Coronary artery (tissue), 2 donors: ENCODE results near the gene TULP1.

Experiments used
- DNase-seq: peaks from one replicate; pipeline ENCODE4 v3.0.0-alpha.2; 2017; ENCODE audit warnings: low spot score
- H3K27ac ChIP-seq, 2 donors: fragments of 200-600 bp; sonication (generic); one replicate each; pipeline ENCODE4 v1.5.1; 2016 to 2019
- H3K4me3 ChIP-seq: fragments of 200-600 bp; sonication (generic); 2 replicates; pipeline ENCODE4 v1.5.1; 2016; ENCODE audit warnings: mild to moderate bottlenecking, moderate library complexity
- CTCF ChIP-seq: fragments of 200-600 bp; sonication (generic); IDR thresholded peaks from one replicate; pipeline ENCODE4 v1.5.1; 2019; ENCODE audit warnings: antibody characterized with exemption

Gene TULP1

GRCh38 chr6:35492258-35492973 lies 20.3 kb downstream of the TULP1 start:
- no peak for DNase-seq

GRCh38 chr6:35491558-35492257 lies 21.0 kb downstream of the TULP1 start:
- no peak for TF ChIP-seq CTCF
- DNase-seq: no peak
- peak overlapping the region; percentile 66 for H3K4me3 ChIP-seq
- H3K27ac ChIP-seq: peak overlapping the region; percentile 98 to 99

More at GRCh38 chr6:35492258-35492973, 20.3 kb downstream of the TULP1 start:
- TF ChIP-seq CTCF: no peak
- Histone ChIP-seq H3K27ac (peak overlapping the region; percentile 98 to 99), H3K4me3 (peak overlapping the region; percentile 96)

DNA sequence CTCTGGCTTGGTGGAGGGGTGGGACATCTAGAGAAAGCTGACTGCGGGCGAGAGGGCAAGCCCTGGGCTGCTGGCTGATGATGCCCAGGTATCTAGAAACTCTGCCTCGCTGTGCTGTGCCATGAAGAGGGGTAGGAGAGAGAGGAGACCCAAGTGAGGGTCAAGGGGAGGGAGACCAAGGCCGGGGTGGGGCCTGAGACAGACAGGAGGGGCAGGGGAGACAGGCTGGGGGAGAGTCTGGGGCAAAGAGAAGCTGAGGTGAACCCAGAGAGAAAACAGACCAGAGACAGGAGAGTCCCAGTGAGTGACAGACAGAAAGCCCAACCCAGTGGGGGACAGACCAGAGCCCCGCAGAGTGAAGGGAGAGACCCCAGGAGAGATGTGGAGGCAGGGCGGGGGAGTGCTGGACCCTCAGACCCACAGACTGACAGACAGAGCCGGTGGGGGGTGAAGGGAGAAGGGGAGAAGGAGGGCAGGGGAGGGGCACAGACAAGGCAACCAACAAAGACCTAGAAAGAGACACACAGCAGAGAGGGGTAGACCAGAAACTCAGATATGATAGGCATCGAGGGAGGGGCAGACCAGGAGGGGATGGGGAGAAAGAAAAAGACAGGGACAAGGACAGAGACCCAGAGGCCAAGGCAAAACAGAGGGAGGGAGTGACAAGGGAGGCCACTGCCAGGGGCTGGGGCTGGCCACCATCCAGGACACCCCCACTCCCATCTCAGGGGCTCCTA lies 21.7 kb downstream of the TULP1 start:
- TF ChIP-seq CTCF: no peak
- Histone ChIP-seq H3K27ac (peak overlapping the region; percentile 98 to 99), H3K4me3 (peak overlapping the region; percentile 66)
- DNase-seq: no peak

- TF ChIP-seq CTCF: no peak
- H3K4me3 ChIP-seq: peak overlapping the region; percentile 66
- peak; percentile 96 for DNase-seq
- H3K27ac ChIP-seq: peak overlapping the region; percentile 98 to 99
Observed at GRCh38 chr6:35489995-35490791, 22.5 kb downstream of the TULP1 start.

DNA sequence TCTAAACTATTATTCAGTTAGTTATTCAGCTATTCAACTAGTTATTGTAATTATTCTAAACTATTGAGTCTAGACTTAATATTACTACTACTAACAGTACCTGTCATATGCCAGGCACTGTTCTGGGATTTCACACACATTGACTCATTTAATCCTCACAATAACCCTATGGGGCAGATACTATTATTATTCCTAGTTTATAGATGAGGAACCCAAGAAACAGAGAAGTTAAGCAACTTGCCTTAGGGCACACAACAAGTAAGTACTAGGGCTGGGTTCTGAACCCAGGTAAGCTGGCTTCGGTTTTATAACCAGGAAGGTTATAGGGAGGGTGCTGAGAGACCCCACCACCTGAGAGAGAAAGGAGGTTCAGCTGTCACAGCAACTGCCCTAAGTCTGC lies 23.6 kb downstream of the TULP1 start:
- no peak for TF ChIP-seq CTCF
- DNase-seq: no peak
- peak overlapping the region; percentile 98 to 99 for H3K27ac ChIP-seq
- H3K4me3 ChIP-seq: no peak overlapping the region

DNA sequence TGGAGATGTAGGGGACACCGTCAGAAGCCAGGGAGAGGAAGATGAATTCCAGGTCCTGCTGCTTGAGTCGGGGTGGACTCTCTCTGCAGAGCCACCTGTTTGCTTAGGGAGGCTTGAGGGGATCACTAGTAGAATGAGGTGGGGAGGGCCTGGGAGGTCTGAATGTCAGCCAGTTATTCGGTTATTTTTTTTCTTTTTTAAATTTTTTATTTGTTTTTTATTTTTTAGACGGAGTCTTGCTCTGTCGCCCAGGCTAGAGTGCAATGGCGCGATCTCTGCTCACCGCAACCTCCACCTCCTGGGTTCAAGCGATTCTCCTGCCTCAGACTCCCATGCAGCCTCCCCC lies 24.2 kb downstream of the TULP1 start:
- no peak for TF ChIP-seq CTCF
- no peak overlapping the region for H3K4me3 ChIP-seq
- DNase-seq: no peak
- peak overlapping the region; percentile 98 to 99 for H3K27ac ChIP-seq
